PC-3 (cell line): ENCODE measurements around the gene MVB12B.

Experiments
- CTCF ChIP-seq: fragments of 300-600 bp; sonication (generic); conservative IDR thresholded peaks from 2 replicates; pipeline ENCODE4 v1.5.1; 2017; ENCODE audit warnings: antibody characterized with exemption, low read depth, mild to moderate bottlenecking, low read length
- EZH2 ChIP-seq: fragments of 300-600 bp; sonication (generic); IDR thresholded peaks from one replicate; pipeline ENCODE4 v1.6.1; 2017; ENCODE audit warnings: antibody characterized with exemption, mild to moderate bottlenecking, low read length; ENCODE audit not compliant: unreplicated experiment

GRCh38 chr9:126319671-126320070 lies 7.0 kb upstream of the MVB12B start:
- TF ChIP-seq CTCF (no peak), EZH2 (no peak)
